Measurements from ENCODE around the gene KCND3.

DNA sequence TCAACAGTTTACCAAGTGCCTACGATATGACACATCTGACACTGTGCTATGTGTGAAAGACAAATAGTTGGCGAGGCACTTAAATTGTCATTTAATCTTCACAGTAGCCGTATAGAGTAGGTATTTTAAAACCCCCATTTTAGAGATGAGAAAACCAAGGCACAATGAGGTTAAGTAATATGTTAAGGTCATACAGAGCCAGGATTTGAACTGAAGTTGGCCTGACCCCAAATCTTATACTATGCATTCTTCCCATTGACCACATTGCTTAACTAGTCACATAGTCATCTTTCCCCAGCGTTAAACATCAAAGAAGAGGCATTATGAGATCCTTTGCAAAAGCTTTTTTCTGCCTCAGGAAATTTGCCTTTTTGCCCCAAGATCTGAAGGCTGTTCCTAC, 254.1 kb downstream of the KCND3 start:
- TF ChIP-seq, protein P1, sequence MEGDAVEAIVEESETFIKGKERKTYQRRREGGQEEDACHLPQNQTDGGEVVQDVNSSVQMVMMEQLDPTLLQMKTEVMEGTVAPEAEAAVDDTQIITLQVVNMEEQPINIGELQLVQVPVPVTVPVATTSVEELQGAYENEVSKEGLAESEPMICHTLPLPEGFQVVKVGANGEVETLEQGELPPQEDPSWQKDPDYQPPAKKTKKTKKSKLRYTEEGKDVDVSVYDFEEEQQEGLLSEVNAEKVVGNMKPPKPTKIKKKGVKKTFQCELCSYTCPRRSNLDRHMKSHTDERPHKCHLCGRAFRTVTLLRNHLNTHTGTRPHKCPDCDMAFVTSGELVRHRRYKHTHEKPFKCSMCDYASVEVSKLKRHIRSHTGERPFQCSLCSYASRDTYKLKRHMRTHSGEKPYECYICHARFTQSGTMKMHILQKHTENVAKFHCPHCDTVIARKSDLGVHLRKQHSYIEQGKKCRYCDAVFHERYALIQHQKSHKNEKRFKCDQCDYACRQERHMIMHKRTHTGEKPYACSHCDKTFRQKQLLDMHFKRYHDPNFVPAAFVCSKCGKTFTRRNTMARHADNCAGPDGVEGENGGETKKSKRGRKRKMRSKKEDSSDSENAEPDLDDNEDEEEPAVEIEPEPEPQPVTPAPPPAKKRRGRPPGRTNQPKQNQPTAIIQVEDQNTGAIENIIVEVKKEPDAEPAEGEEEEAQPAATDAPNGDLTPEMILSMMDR (IDR thresholded peaks at IDR 0.05): no peak
- no peak for TF ChIP-seq POLR2A (IDR thresholded peaks at IDR 0.05)
